MCF 10A (cell line): Measurements from ENCODE around the gene TATDN3. TPM values are rescaled to one million over a fixed set of nuclear protein-coding genes. Genes with fewer than 3 reads are reported as not detected.

Experiments
- BruUV-seq: library from RNA; stranded (reverse); fragments of 400-500 nt; replicated peaks from 2 replicates; lab custom pipeline; 2021; lab: Mats Ljungman, UMichigan
- CTCF ChIA-PET: fragments of 300-600 bp; sonication (Branson Sonifier 250); formaldehyde crosslinking; extraction: SDS; loops from one replicate; lab custom pipeline; 2021; ENCODE audit warnings: antibody characterized with exemption, inconsistent platforms; lab: Yijun Ruan, JAX
- POLR2A ChIA-PET: fragments of 300-600, 350-650 bp; sonication (Branson Sonifier 250); formaldehyde crosslinking; extraction: SDS; loops from one replicate; lab custom pipeline; 2020; ENCODE audit warnings: antibody characterized with exemption, inconsistent platforms; lab: Yijun Ruan, JAX
- DNase-seq: peaks from one replicate; pipeline ENCODE4 v3.0.0-alpha.2; 2018; ENCODE audit not compliant: unreplicated experiment
- H3K27ac Mint-ChIP-seq: one replicate; pipeline ENCODE4 v1.8.0; 2022; ENCODE audit warnings: mild to moderate bottlenecking, low read depth, mixed read lengths; ENCODE audit not compliant: unreplicated experiment
- H3K27me3 Mint-ChIP-seq: one replicate; pipeline ENCODE4 v1.8.0; 2022; ENCODE audit warnings: mixed read lengths; ENCODE audit not compliant: insufficient read depth, unreplicated experiment
- H3K36me3 Mint-ChIP-seq: one replicate; pipeline ENCODE4 v1.8.0; 2022; ENCODE audit warnings: mild to moderate bottlenecking, moderate library complexity, mixed read lengths; ENCODE audit not compliant: insufficient read depth, unreplicated experiment
- H3K4me1 Mint-ChIP-seq: one replicate; pipeline ENCODE4 v1.8.0; 2022; ENCODE audit warnings: mixed read lengths; ENCODE audit not compliant: insufficient read depth, unreplicated experiment
- H3K4me3 Mint-ChIP-seq: one replicate; pipeline ENCODE4 v1.8.0; 2022; ENCODE audit warnings: mild to moderate bottlenecking, moderate library complexity, mixed read lengths; ENCODE audit not compliant: unreplicated experiment
- H3K9me3 Mint-ChIP-seq: one replicate; pipeline ENCODE4 v1.8.0; 2022; ENCODE audit warnings: mixed read lengths; ENCODE audit not compliant: unreplicated experiment
- intact Hi-C: fragments of 100-400 bp; cut with micrococcal nuclease; formaldehyde crosslinking; loops from 2 replicates; pipeline ENCODE4 v1.14.1; 2022
- total RNA-seq: library from RNA; stranded (reverse); gene quantifications from 2 replicates; pipeline ENCODE4 v1.2.3, GENCODE V29; 2022
- TF ChIP-seq, protein P1 (sequence below): fragments of 200-600 bp; IDR thresholded peaks from one replicate; pipeline ENCODE4 v1.8.0; 2022; ENCODE audit warnings: antibody characterized with exemption, mild to moderate bottlenecking; ENCODE audit not compliant: unreplicated experiment

The TATDN3 gene
- total RNA-seq, 1 experiment from 2014 or later = 31.5 TPM

DNA sequence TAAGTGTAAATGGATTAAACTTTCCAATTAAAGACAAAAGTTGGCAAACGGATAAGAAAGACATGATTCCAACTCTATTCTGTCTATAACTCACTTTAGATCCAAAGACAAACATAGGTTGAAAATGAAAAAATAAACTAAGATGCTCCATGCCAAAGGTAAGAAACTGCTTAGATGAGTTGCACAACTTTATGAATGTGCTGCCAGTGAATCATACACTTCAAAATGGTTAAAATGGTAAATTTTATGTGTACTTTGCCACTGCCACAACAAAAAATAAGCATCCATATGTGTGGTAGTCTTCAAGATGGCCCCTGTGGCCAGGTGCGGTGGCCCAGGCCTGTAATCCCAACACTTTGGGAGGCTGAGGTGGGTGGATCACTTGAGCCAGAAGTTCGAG, 45.1 kb upstream of the TATDN3 start:
- H3K9me3 Mint-ChIP-seq = no peaks in the 10 kb centered on the region
- BruUV-seq = no TSS peak
- TF ChIP-seq, protein P1, sequence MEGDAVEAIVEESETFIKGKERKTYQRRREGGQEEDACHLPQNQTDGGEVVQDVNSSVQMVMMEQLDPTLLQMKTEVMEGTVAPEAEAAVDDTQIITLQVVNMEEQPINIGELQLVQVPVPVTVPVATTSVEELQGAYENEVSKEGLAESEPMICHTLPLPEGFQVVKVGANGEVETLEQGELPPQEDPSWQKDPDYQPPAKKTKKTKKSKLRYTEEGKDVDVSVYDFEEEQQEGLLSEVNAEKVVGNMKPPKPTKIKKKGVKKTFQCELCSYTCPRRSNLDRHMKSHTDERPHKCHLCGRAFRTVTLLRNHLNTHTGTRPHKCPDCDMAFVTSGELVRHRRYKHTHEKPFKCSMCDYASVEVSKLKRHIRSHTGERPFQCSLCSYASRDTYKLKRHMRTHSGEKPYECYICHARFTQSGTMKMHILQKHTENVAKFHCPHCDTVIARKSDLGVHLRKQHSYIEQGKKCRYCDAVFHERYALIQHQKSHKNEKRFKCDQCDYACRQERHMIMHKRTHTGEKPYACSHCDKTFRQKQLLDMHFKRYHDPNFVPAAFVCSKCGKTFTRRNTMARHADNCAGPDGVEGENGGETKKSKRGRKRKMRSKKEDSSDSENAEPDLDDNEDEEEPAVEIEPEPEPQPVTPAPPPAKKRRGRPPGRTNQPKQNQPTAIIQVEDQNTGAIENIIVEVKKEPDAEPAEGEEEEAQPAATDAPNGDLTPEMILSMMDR = no peak
- no peak overlapping the region for H3K4me3 Mint-ChIP-seq
- H3K4me1 Mint-ChIP-seq = peaks cover 8% of the 10 kb centered on the region
- DNase-seq = no peak
- ChIA-PET POLR2A (interaction anchor here (0.7 to 1.4 kb wide), 6 partner anchors 35 to 280 kb away, joined by 3 read pairs; partner anchors contain the start of genes ATF3, NSL1 and TATDN3), CTCF (interaction anchor here (0.6 to 12.0 kb wide), 15 partner anchors 8 to 290 kb away, joined by 3 to 156 read pairs (median 4); no protein-coding TSS in a partner anchor)
- intact Hi-C loops = no loop called here
- no peaks in the 10 kb centered on the region for H3K36me3 Mint-ChIP-seq
- H3K27me3 Mint-ChIP-seq = no peaks in the 10 kb centered on the region
- no peak overlapping the region for H3K27ac Mint-ChIP-seq

DNA sequence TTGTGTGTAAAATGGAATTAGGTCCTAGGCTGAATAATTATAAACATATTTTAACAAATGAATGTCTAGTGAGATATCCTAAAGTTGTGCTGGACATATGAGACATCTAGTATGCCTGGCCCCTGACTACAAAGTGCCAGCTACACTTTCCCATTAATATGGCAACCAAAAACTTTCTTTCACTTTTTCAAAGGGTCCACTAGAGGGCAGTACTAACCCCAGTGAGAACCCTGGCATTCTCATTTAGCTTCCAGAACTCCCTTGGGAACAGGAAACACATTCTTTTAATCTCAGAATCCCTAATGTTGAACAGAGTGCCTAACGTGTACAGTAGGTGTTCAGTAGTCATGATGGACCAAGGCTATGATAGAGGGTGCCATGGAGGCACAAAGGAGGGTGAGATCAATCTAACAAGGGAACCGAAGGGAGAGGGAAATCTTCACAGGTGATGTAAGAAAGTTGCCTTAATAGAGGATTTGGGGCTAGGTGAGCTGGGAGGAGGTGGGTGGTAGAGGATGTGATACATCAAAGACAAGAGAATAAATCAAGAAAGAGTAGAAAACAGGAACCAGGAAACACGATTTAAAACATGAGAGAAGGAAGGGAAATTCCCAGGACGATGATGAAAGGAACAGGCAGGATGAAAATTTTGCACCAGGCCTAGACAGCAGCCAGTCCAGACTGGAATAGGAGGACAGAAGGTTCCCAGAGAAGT, 41.7 kb upstream of the TATDN3 start:
- peak overlapping the region; percentile 46 for H3K27ac Mint-ChIP-seq
- peak; percentile 90 for DNase-seq
- POLR2A ChIA-PET = interaction anchor here (0.7 to 4.1 kb wide), 9 partner anchors 9 to 142 kb away, joined by 3 to 24 read pairs (median 4); partner anchors contain the start of genes ATF3, NSL1 and TATDN3
- TF ChIP-seq, protein P1 = peak; percentile 96
- no peaks in the 10 kb centered on the region for H3K9me3 Mint-ChIP-seq
- no TSS peak for BruUV-seq
- no peaks in the 10 kb centered on the region for H3K27me3 Mint-ChIP-seq
- CTCF ChIA-PET = interaction anchor here (0.5 to 12.0 kb wide), 65 partner anchors 10 to 956 kb away, joined by 3 to 156 read pairs (median 4); partner anchors contain the start of genes BATF3, NSL1 and TATDN3
- peaks cover 7% of the 10 kb centered on the region for H3K36me3 Mint-ChIP-seq
- peaks cover 19% of the 10 kb centered on the region for H3K4me1 Mint-ChIP-seq
- intact Hi-C loops = loop anchor here (1.0 to 2.0 kb wide), 3 partner anchors 29 to 245 kb away; partner anchors contain the start of gene BATF3
- H3K4me3 Mint-ChIP-seq = peak overlapping the region; percentile 7

DNA sequence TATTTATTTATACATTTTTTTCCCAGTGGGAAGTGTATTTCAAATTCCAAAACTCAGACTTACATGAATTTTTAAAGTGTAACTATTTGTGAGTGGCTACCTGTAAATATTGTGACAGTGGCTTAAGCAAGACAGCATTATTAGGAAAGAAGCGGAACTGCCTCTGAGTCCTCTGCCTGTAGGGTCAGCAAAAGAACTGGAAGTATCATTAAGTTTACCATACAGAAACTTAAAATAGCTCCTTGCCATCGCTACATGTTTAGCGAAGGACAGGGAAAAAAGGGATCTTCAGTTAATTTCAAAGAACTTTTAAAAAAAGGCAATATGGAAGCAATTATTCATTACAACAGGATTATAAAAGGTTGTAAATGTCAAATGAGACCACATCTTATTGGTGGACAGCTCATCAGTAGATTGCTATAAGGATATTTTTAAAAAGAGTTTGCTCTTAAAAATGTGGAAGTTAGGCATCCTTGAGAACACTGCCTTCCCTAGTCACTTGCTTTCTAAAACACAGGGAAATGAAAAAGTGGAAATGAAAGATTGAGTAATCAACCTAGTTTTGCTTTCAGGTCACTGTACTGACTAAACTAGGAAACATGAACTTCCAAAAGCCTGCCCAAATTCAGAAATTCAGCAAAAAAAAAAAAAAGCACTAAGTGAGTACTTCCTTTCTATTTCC, 39.3 kb upstream of the TATDN3 start:
- ChIA-PET CTCF (interaction anchor here (0.7 to 14.0 kb wide), 12 partner anchors 6 to 681 kb away, joined by 3 to 156 read pairs (median 4); no protein-coding TSS in a partner anchor), POLR2A (interaction anchor here (0.7 to 4.1 kb wide), 9 partner anchors 9 to 1062 kb away, joined by 3 to 24 read pairs (median 3); partner anchors contain the start of genes ATF3, NSL1 and TATDN3)
- Mint-ChIP-seq H3K4me1 (peaks cover 19% of the 10 kb centered on the region), H3K4me3 (no peak overlapping the region), H3K27me3 (no peaks in the 10 kb centered on the region), H3K27ac (no peak overlapping the region), H3K9me3 (no peaks in the 10 kb centered on the region), H3K36me3 (peaks cover 18% of the 10 kb centered on the region)
- DNase-seq = no peak
- BruUV-seq = no TSS peak
- intact Hi-C loops = no loop called here
- TF ChIP-seq, protein P1 = no peak
